GM18505 (cell line): Measurements from ENCODE around the gene TLE1.

Experiments
- ATAC-seq: cut with Tn5 transposase; IDR thresholded peaks from one replicate; pipeline ENCODE4 v1.9.1; 2021; ENCODE audit not compliant: unreplicated experiment
- POLR2A ChIP-seq: IDR thresholded peaks from 4 replicates; pipeline ENCODE4 v1.6.1; 2011; ENCODE audit warnings: borderline replicate concordance; ENCODE audit not compliant: insufficient read depth, insufficient read length; ENCODE audit errors: extremely low read depth

The TLE1 gene

GRCh38 chr9:81588148-81588871, 101.0 kb downstream of the TLE1 start:
- no peak for ATAC-seq
- TF ChIP-seq POLR2A, result no peak

DNA sequence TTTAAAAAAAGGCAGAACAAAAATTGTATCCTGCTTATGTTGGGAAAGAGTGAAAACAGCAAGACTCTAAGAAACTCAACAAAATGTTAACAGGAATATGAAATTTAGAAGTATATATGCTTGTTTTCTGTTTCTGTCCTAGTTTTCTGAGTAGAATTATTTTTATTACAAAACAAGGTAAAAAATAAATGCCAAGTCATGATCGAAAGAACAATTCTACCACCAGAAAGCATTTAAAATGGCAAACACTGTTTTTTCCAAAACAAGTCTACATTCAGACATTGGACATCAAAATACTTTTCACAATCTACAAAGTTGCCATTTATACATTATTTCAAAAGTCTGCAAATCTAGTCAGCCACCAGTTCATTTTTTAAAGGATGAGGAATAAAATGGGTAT, 102.6 kb downstream of the TLE1 start:
- no peak for TF ChIP-seq POLR2A
- no peak for ATAC-seq

GRCh38 chr9:81585191-81585763, 104.1 kb downstream of the TLE1 start:
- ATAC-seq, result no peak
- TF ChIP-seq POLR2A, result no peak

DNA sequence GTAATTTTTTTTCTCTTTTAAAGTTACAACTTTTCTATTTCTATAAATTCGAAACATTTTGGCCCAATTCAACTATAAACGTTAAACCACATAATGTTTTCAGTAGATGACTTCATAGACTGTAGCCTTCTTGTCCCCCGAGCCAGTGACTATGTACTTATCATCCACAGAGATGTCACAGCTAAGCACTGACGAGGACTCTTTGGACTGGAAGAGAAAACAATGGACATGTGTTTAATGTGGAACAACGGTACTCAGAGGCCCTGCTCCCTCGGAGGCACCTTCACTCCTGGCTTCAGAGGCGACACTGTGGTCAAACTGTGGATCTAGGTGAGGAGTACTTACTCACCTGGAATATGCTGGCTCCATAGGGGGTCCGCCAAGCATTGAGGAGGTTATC, 105.2 kb downstream of the TLE1 start:
- no peak for TF ChIP-seq POLR2A
- no peak for ATAC-seq

DNA sequence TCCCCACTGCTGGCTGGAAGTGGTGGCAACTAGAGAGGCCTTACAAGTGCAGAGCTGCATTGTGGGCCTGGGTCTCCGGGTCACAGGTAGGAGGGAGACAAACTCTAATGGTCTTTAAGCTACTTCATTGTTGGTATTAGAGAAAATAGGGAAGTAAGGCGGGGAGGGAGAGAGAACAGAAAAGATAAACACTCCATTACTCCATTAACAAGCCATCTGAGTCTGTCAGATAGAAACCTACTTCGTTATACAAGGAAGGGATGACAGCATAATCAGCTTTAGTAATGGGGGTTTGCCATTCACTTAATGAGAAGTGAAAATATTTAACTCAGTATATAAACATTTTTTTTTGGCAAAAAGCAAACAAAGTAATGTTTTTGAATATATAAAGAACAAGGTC, 107.4 kb downstream of the TLE1 start:
- no peak for ATAC-seq
- TF ChIP-seq POLR2A, result no peak

DNA sequence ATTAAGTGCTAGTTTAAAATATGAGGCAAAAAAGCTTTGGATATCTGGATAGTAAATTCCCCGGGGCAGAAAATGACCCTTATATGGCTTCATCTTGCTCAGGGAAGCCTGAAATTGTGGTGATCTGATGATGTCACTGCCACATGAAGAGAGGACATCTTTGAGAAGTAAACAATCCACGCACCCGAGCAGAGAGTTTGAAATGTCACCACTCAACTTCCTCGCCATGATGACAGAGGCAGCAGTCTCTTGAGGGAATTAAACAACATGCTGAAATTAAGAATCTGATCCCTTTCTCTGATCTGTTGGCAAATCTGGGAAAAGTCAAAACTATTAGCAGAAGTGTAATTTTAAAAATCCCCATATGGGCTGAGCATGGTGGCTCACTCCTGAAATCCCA, 110.0 kb downstream of the TLE1 start:
- ATAC-seq, result no peak
- TF ChIP-seq POLR2A, result no peak

DNA sequence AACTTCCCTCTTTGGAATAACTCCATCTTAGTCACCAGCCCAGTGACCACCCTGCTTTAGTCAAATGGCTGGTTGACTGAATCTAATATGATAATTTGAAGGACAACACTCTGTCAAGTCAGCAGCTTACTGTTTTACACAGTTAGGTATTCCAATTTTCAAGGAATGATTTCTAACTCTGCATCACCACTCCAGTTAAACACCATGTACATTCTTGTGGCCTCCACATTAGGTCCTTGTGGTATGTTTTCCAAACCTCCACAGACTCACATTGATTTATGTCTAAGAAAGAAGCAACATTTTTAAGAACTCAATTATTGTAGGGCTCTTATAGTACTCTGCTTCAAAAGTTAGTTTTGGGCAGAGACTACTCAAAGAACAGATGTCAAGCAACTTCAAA, 110.7 kb downstream of the TLE1 start:
- no peak for ATAC-seq
- no peak for TF ChIP-seq POLR2A

DNA sequence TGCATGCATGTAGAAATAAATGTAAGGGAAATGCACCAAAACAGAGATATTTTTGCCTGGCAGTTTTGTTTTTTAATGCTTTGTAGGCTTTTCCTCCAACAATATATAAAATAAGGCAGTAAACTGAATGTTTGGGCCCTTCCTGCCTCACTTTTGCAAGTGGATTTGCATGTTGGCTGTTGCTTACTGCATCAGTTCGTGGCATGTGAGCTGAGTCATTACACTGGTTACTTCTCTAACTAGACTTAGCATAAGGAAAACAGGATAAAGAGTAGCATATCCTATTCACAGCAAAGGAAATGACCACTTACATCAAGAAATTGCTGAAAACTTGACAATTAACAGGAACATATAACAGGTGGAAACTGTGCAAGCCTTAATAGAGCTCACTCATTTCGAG, 113.4 kb downstream of the TLE1 start:
- TF ChIP-seq POLR2A, result no peak
- ATAC-seq, result no peak

DNA sequence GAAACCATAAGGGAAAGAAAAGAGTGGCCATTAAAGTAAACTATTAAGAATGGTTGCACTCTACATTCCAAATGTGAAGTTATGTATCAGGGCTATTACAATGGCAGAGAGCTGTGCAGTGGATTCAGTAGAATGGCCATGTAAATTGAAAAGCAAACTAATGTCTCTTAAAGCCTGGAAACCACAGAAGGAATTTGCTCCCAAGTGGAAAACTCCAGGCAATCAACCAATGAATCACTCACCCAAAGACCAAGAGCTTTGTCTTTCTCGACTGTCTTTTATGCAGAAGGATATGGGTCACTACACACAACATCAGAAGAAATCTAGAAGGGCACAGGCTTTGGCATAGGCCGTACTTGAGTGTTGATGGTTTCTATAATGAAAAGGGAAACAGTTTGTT, 114.9 kb downstream of the TLE1 start:
- ATAC-seq, result no peak
- no peak for TF ChIP-seq POLR2A

- no peak for TF ChIP-seq POLR2A
- no peak for ATAC-seq
These were observed 115.7 kb downstream of the TLE1 start for GRCh38 chr9:81573415-81574321.

GRCh38 chr9:81570083-81570482, 119.3 kb downstream of the TLE1 start:
- TF ChIP-seq POLR2A, result no peak
- no peak for ATAC-seq

GRCh38 chr9:81566074-81566698, 123.2 kb downstream of the TLE1 start:
- no peak for TF ChIP-seq POLR2A
- ATAC-seq, result no peak

- no peak for TF ChIP-seq POLR2A
These were observed 123.7 kb downstream of the TLE1 start for GRCh38 chr9:81565609-81566008.

More at GRCh38 chr9:81565609-81566008, 123.7 kb downstream of the TLE1 start:
- ATAC-seq, result no peak
